ENCODE measurements around the gene AMBRA1.

Gene AMBRA1

DNA sequence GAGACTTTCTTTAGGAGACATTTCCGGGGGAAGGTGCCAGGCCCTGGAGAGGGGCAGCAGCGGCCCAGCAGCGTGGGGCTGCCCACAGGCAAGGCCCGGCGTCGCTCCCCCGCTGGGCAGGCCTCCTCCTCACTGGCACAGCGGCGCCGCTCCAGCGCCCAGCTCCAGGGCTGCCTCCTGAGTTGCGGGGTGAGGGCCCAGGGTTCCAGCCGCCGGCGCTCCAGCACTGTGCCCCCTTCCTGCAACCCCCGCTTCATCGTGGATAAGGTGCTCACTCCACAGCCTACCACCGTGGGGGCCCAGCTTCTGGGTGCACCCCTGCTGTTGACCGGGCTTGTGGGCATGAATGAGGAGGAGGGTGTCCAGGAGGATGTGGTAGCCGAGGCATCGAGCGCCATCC is 227.6 kb downstream of the AMBRA1 start:
- no peak overlapping the region for H3K27ac ChIP-seq (ENCODE audit: poor library complexity, severe bottlenecking)
- H3K9me3 ChIP-seq (ENCODE audit: severe bottlenecking): no peaks in the 10 kb centered on the region
- peaks cover 21% of the 10 kb centered on the region; the same call in 1 of the 2 replicates for H3K36me3 ChIP-seq (ENCODE audit: low read depth)
- peaks cover 14% of the 10 kb centered on the region for H3K4me1 ChIP-seq (ENCODE audit: insufficient read depth, poor library complexity, severe bottlenecking)
- no peak for ATAC-seq (ENCODE audit: low read depth)
- no peaks in the 10 kb centered on the region for H3K27me3 ChIP-seq (ENCODE audit: insufficient read depth, poor library complexity, severe bottlenecking)
- no peak overlapping the region for H3K4me3 ChIP-seq (ENCODE audit: severe bottlenecking)
- no peak for DNase-seq (ENCODE audit: low spot score)
- TF ChIP-seq, protein P1, sequence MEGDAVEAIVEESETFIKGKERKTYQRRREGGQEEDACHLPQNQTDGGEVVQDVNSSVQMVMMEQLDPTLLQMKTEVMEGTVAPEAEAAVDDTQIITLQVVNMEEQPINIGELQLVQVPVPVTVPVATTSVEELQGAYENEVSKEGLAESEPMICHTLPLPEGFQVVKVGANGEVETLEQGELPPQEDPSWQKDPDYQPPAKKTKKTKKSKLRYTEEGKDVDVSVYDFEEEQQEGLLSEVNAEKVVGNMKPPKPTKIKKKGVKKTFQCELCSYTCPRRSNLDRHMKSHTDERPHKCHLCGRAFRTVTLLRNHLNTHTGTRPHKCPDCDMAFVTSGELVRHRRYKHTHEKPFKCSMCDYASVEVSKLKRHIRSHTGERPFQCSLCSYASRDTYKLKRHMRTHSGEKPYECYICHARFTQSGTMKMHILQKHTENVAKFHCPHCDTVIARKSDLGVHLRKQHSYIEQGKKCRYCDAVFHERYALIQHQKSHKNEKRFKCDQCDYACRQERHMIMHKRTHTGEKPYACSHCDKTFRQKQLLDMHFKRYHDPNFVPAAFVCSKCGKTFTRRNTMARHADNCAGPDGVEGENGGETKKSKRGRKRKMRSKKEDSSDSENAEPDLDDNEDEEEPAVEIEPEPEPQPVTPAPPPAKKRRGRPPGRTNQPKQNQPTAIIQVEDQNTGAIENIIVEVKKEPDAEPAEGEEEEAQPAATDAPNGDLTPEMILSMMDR (IDR thresholded peaks at IDR 0.05; ENCODE audit: poor library complexity, severe bottlenecking): no peak

DNA sequence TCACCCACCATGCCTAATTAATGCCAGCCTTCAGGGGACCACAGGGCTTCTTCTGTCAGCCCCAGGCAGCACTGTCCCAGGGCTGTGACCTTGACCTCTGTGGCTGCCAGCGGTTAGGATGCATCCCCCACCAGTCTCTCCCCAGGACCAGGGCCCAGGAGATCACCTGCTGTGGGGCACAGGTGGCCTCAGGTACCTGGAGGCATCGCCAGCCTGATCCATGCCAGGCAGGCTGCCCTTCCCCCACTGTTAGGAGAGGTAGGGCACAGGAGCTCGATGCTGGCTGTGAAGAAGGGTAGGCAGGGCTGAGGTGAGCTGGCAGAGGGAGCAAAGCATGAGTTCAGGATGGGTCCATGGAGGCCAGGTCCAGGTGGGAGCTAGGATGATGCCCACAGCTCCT is 229.0 kb downstream of the AMBRA1 start:
- Histone ChIP-seq H3K27me3 (ENCODE audit: insufficient read depth, poor library complexity, severe bottlenecking) (no peaks in the 10 kb centered on the region), H3K9me3 (ENCODE audit: severe bottlenecking) (no peaks in the 10 kb centered on the region), H3K36me3 (ENCODE audit: low read depth) (peaks cover 14% of the 10 kb centered on the region; the same call in 1 of the 2 replicates), H3K27ac (ENCODE audit: poor library complexity, severe bottlenecking) (no peak overlapping the region), H3K4me3 (ENCODE audit: severe bottlenecking) (no peak overlapping the region), H3K4me1 (ENCODE audit: insufficient read depth, poor library complexity, severe bottlenecking) (peaks cover 16% of the 10 kb centered on the region)
- no peak for DNase-seq (ENCODE audit: low spot score)
- no peak for ATAC-seq (ENCODE audit: low read depth)
- TF ChIP-seq, protein P1 (IDR thresholded peaks at IDR 0.05; ENCODE audit: poor library complexity, severe bottlenecking): no peak

DNA sequence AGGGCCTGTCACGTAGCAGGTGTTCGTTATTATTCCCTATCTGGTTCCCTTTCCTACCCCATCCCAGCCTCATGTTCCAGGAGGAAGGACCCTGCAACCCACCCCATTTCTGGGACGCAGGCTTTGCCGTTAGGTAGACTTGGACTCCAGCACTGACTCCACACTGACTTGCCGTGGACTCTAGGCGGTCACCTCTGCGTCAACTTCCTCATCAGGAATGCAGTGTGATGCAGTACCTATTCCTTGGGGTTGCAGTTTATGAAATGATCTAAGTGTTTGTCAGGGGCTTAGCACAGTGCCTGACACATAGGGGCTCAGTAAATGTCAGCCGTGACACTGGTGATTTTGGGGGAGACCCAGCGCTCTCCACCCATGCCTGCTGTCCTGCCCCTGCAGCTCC is 229.8 kb downstream of the AMBRA1 start:
- Histone ChIP-seq H3K36me3 (ENCODE audit: low read depth) (peaks cover 11% of the 10 kb centered on the region; the same call in 1 of the 2 replicates), H3K9me3 (ENCODE audit: severe bottlenecking) (no peaks in the 10 kb centered on the region), H3K4me1 (ENCODE audit: insufficient read depth, poor library complexity, severe bottlenecking) (peaks cover 16% of the 10 kb centered on the region), H3K27ac (ENCODE audit: poor library complexity, severe bottlenecking) (peak overlapping the region; percentile 59), H3K27me3 (ENCODE audit: insufficient read depth, poor library complexity, severe bottlenecking) (no peaks in the 10 kb centered on the region), H3K4me3 (ENCODE audit: severe bottlenecking) (no peak overlapping the region)
- no peak for ATAC-seq (ENCODE audit: low read depth)
- TF ChIP-seq, protein P1 (IDR thresholded peaks at IDR 0.05; ENCODE audit: poor library complexity, severe bottlenecking): no peak
- no peak for DNase-seq (ENCODE audit: low spot score)

DNA sequence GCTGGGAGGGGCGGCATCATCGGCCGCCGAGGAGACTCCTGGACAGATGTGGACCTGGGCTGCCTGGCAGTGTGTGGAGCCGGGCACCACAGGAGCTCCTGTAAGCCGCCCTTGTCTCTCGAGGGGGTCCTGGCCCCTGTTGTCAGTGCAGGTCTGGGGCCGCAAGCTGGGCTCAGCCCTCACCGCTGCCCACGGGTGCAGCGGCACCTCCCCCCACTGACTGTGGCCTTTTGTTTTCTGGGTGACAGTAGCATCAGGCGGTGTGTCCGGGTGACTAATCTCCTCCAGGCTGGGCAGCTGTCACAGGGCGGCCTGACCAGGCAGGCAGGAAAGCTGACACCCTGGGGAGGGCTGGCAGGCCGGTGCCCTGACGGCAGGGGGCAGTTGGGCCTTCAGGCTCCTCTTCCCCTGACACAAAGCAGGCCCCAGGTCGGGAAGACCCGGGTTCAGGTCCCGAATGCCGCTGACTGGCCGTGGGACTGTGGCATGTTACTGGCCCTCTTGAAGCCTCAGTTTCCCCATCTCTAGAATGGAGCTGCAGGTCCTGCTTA is 230.3 kb downstream of the AMBRA1 start:
- DNase-seq (ENCODE audit: low spot score): no peak
- TF ChIP-seq, protein P1 (IDR thresholded peaks at IDR 0.05; ENCODE audit: poor library complexity, severe bottlenecking): no peak
- Histone ChIP-seq H3K4me1 (ENCODE audit: insufficient read depth, poor library complexity, severe bottlenecking) (peaks cover 16% of the 10 kb centered on the region), H3K27me3 (ENCODE audit: insufficient read depth, poor library complexity, severe bottlenecking) (no peaks in the 10 kb centered on the region), H3K9me3 (ENCODE audit: severe bottlenecking) (no peaks in the 10 kb centered on the region), H3K36me3 (ENCODE audit: low read depth) (peaks cover 9% of the 10 kb centered on the region; the same call in 1 of the 2 replicates), H3K4me3 (ENCODE audit: severe bottlenecking) (no peak overlapping the region), H3K27ac (ENCODE audit: poor library complexity, severe bottlenecking) (peak overlapping the region; percentile 59)
- ATAC-seq (ENCODE audit: low read depth): peak; percentile 69

DNA sequence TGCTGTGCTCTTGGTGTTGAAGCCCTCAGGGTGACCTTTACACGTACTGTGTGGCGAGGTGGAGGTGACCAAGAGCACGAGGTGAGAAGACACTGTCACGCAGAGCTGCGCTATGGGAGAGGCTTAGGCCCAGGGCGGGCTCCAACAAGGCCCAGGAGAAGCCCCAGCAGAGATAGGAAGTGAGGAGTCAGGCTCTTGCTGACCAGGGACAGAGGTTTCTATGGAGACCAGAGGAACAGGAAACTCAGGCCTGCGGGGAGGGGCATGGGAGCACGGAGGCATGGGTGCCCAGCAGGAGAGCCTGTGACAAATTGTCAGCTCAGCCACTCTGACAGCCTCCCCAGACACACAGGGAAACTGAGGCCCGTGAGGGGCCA is 230.8 kb downstream of the AMBRA1 start:
- no peaks in the 10 kb centered on the region for H3K9me3 ChIP-seq (ENCODE audit: severe bottlenecking)
- 0 out of 2 replicates have a peak, but pooled peaks cover 4% of the 10 kb centered on the region for H3K36me3 ChIP-seq (ENCODE audit: low read depth)
- H3K27me3 ChIP-seq (ENCODE audit: insufficient read depth, poor library complexity, severe bottlenecking): no peaks in the 10 kb centered on the region
- no peak overlapping the region for H3K4me3 ChIP-seq (ENCODE audit: severe bottlenecking)
- peaks cover 16% of the 10 kb centered on the region for H3K4me1 ChIP-seq (ENCODE audit: insufficient read depth, poor library complexity, severe bottlenecking)
- peak; percentile 76 for ATAC-seq (ENCODE audit: low read depth)
- peak overlapping the region; percentile 59 for H3K27ac ChIP-seq (ENCODE audit: poor library complexity, severe bottlenecking)
- TF ChIP-seq, protein P1 (IDR thresholded peaks at IDR 0.05; ENCODE audit: poor library complexity, severe bottlenecking): no peak
- no peak for DNase-seq (ENCODE audit: low spot score)
